K562 (cell line): ENCODE data around the gene TP53I3. TPM values are rescaled to one million over a fixed set of nuclear protein-coding genes. Genes with fewer than 3 reads are reported as not detected.

Experiments used
- ATF1 ChIP-seq, 2 experiments: fragments of 450-650 bp in 1 of 2; IDR thresholded peaks; 2 replicates each; pipeline ENCODE4 v1.6.1; 2016; ENCODE audit warnings: missing compliant biosample characterization in 1 of 2, missing genetic modification characterization in 1 of 2
- CHD1 ChIP-seq: fragments of 200-600 bp; sonication (generic); IDR thresholded peaks from one replicate; pipeline ENCODE4 v1.6.1; 2012; ENCODE audit warnings: mild to moderate bottlenecking, moderate library complexity, low read length, inconsistent platforms
- HDAC1 ChIP-seq, 2 experiments: fragments of 450-650 bp; IDR thresholded peaks; 2 replicates each; pipeline ENCODE4 v1.6.1; 2016 to 2017; ENCODE audit warnings: inconsistent platforms in 1 of 2, mild to moderate bottlenecking in 1 of 2, moderate library complexity in 1 of 2
- HMGN3 ChIP-seq: IDR thresholded peaks from 2 replicates; pipeline ENCODE4 v1.6.1; 2011; ENCODE audit warnings: borderline replicate concordance, low read depth, mild to moderate bottlenecking, mixed read lengths, low read length; ENCODE audit not compliant: insufficient read length; ENCODE audit errors: extremely low read depth
- L3MBTL2 ChIP-seq: fragments of 450-650 bp; IDR thresholded peaks from 2 replicates; pipeline ENCODE4 v1.6.1; 2016; ENCODE audit warnings: mild to moderate bottlenecking, moderate library complexity
- LARP7 ChIP-seq: fragments of 450-650 bp; IDR thresholded peaks from 2 replicates; pipeline ENCODE4 v1.6.1; 2016
- NRF1 ChIP-seq, 2 experiments: fragments of 450-650 bp; IDR thresholded peaks in 1 of 2; conservative IDR thresholded peaks in 1 of 2; 2 replicates each; pipeline ENCODE4 v1.6.1; 2014; ENCODE audit warnings: mild to moderate bottlenecking in 2 of 2
- POLR2B ChIP-seq: fragments of 450-650 bp; IDR thresholded peaks from 2 replicates; pipeline ENCODE4 v1.6.1; 2018; ENCODE audit warnings: low read depth; ENCODE audit not compliant: partially characterized antibody
- PURB ChIP-seq: sonication (generic); formaldehyde crosslinking; IDR thresholded peaks from 2 replicates; pipeline ENCODE4 v1.9.0; 2021; ENCODE audit warnings: low read depth, mild to moderate bottlenecking, missing genetic modification reagents
- RBM14 ChIP-seq: fragments of 200-400 bp; formaldehyde crosslinking; IDR thresholded peaks from 2 replicates; pipeline ENCODE4 v1.6.1; 2018; ENCODE audit warnings: low read depth, mild to moderate bottlenecking, low read length, moderate library complexity, borderline replicate concordance; ENCODE audit not compliant: insufficient read depth
- SMARCE1 ChIP-seq: fragments of 450-650 bp; IDR thresholded peaks from 2 replicates; pipeline ENCODE4 v1.7.1; 2016; ENCODE audit warnings: mild to moderate bottlenecking
- SP1 ChIP-seq: sonication (generic); formaldehyde crosslinking; IDR thresholded peaks from 2 replicates; pipeline ENCODE4 v1.8.1; 2022; ENCODE audit warnings: mild to moderate bottlenecking, missing genetic modification reagents
- STAT5A ChIP-seq: IDR thresholded peaks from 2 replicates; pipeline ENCODE4 v1.6.1; 2012; ENCODE audit warnings: low read length, inconsistent platforms, borderline replicate concordance
- SUPT5H ChIP-seq: fragments of 450-650 bp; IDR thresholded peaks from 2 replicates; pipeline ENCODE4 v1.6.1; 2016
- ZBTB49 ChIP-seq: sonication (generic); formaldehyde crosslinking; IDR thresholded peaks from 2 replicates; pipeline ENCODE4 v1.8.0; 2022; ENCODE audit warnings: missing genetic modification reagents, mild to moderate bottlenecking, borderline replicate concordance
- ZFX ChIP-seq: sonication (generic); formaldehyde crosslinking; IDR thresholded peaks from 2 replicates; pipeline ENCODE4 v1.8.0; 2022; ENCODE audit warnings: mild to moderate bottlenecking, missing genetic modification reagents, moderate library complexity
- ZNF224 ChIP-seq: sonication (generic); formaldehyde crosslinking; IDR thresholded peaks from 2 replicates; pipeline ENCODE4 v1.8.0; 2022; ENCODE audit warnings: mild to moderate bottlenecking, missing genetic modification reagents
- ZNF695 ChIP-seq: fragments of 450-650 bp; formaldehyde crosslinking; IDR thresholded peaks from 2 replicates; pipeline ENCODE4 v1.4.0; 2020; ENCODE audit warnings: mild to moderate bottlenecking, moderate library complexity
- ZNF79 ChIP-seq: fragments of 250-450 bp; sonication (Bioruptor Pico); IDR thresholded peaks from 2 replicates; pipeline ENCODE4 v1.4.0; 2020; ENCODE audit warnings: low read depth, mild to moderate bottlenecking, moderate library complexity
- polyA plus RNA-seq, 8 experiments: library from polyadenylated mRNA; depleted of rRNA in 4 of 8; stranded (reverse) in 5 of 8; unstranded in 3 of 8; fragments of >200 nt; fragmentation: Nextera tagmentation in 2 of 8; fragmentation: Illumina TruSeq in 1 of 8; extraction: Ambion mirVana in 2 of 8; extraction: Trizol in 1 of 8; gene quantifications; 2 replicates each; pipeline versions ENCODE4 v1.2.1 to v1.2.3, GENCODE V29; 2011 to 2014; ENCODE audit warnings: inconsistent platforms in 1 of 8, missing spikeins in 1 of 8
- total RNA-seq, 7 experiments: library from RNA; depleted of rRNA in 6 of 7; stranded (reverse); fragments of >200 nt in 6 of 7; fragmentation: Illumina TruSeq in 2 of 7; extraction: Trizol in 2 of 7; gene quantifications; 2 replicates each; pipeline versions ENCODE4 v1.2.1 to v1.2.3, GENCODE V29; 2011 to 2021; ENCODE audit warnings: low replicate concordance in 1 of 7
- TF ChIP-seq, protein P1 (sequence below): fragments of 150-350 bp; conservative IDR thresholded peaks from 2 replicates; pipeline ENCODE4 v1.6.1; 2014; ENCODE audit warnings: low read length

Gene TP53I3
- total and polyA plus RNA-seq, 9 of the 15 experiments (the other 6 are each of a cell fraction or from before 2014, with no cell fraction given), result 0.65 to 9.5 (median 5.6) TPM

- TF ChIP-seq, protein P1, sequence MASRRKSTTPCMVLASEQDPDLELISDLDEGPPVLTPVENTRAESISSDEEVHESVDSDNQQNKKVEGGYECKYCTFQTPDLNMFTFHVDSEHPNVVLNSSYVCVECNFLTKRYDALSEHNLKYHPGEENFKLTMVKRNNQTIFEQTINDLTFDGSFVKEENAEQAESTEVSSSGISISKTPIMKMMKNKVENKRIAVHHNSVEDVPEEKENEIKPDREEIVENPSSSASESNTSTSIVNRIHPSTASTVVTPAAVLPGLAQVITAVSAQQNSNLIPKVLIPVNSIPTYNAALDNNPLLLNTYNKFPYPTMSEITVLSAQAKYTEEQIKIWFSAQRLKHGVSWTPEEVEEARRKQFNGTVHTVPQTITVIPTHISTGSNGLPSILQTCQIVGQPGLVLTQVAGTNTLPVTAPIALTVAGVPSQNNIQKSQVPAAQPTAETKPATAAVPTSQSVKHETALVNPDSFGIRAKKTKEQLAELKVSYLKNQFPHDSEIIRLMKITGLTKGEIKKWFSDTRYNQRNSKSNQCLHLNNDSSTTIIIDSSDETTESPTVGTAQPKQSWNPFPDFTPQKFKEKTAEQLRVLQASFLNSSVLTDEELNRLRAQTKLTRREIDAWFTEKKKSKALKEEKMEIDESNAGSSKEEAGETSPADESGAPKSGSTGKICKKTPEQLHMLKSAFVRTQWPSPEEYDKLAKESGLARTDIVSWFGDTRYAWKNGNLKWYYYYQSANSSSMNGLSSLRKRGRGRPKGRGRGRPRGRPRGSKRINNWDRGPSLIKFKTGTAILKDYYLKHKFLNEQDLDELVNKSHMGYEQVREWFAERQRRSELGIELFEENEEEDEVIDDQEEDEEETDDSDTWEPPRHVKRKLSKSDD, result no peak
- TF ChIP-seq LARP7 (0 out of 2 replicates have a peak, but pooled peaks have one; percentile 62), RBM14 (no peak), ZNF224 (no peak), SP1 (no peak), SMARCE1 (0 out of 2 replicates have a peak, but pooled peaks have one; percentile 18), L3MBTL2 (peak; percentile 56), ZNF79 (CRISPR knock-in tag) (no peak), STAT5A (no peak), ZFX (peak; percentile 80), HMGN3 (peak; percentile 32), ZBTB49 (CRISPR knock-in tag) (no peak), ATF1 (CRISPR knock-in tag; IDR thresholded peaks at IDR 0.05) (no peak), ATF1 (tag; IDR thresholded peaks at IDR 0.05) (0 out of 2 replicates have a peak, but pooled peaks have one; percentile 13), PURB (CRISPR knock-in tag) (no peak), ZNF695 (no peak), POLR2B (peak; percentile 42), SUPT5H (peak; percentile 36), HDAC1 (IDR thresholded peaks at IDR 0.05) (peak in 1 of 2 experiments; percentile 70; a peak in 2 of 4 replicates), CHD1 (peak; percentile 46), NRF1 (conservative IDR thresholded peaks at IDR 0.05 in 1 of 2, IDR thresholded peaks at IDR 0.05 in 1 of 2) (0 out of 4 replicates have a peak, but pooled peaks of 1 of the 2 experiments have one; percentile 13)
- TF ChIP-seq, all 486 proteins: peak for 25
Observed at GRCh38 chr2:24076849-24077534, 7.6 kb downstream of the TP53I3 start (continued).
